SU-DHL-6 (cell line): ENCODE data around the gene CPLX1.

Experiments used
- H2AFZ ChIP-seq: fragments of 200-600 bp; sonication (generic); 2 replicates; pipeline ENCODE4 v1.6.1; 2014; ENCODE audit warnings: low read depth, mild to moderate bottlenecking, moderate library complexity, mixed read lengths, antibody characterized with exemption, low read length; ENCODE audit not compliant: severe bottlenecking
- H3F3A ChIP-seq: fragments of 200-600 bp; shearing (Covaris generic); 2 replicates; pipeline ENCODE4 v1.6.0; 2016; ENCODE audit warnings: antibody characterized with exemption, mild to moderate bottlenecking; ENCODE audit not compliant: insufficient read depth
- H3K27ac ChIP-seq: fragments of 200-600 bp; sonication (generic); 2 replicates; pipeline ENCODE4 v1.5.1; 2016; ENCODE audit warnings: low read depth, mild to moderate bottlenecking, low read length, moderate library complexity, mixed read lengths
- H3K27me3 ChIP-seq: fragments of 200-600 bp; sonication (generic), shearing (Covaris generic); 2 replicates; pipeline ENCODE4 v1.6.0; 2014; ENCODE audit warnings: mild to moderate bottlenecking, low read length
- H3K36me3 ChIP-seq: fragments of 200-600 bp; sonication (generic); 2 replicates; pipeline ENCODE4 v1.6.1; 2014; ENCODE audit warnings: mild to moderate bottlenecking, low read length, mixed read lengths
- H3K4me2 ChIP-seq: fragments of 300-600, 200-600 bp; shearing (Covaris generic), sonication (generic); 2 replicates; pipeline ENCODE4 v1.6.0; 2014; ENCODE audit warnings: low read length, low read depth, mild to moderate bottlenecking; ENCODE audit not compliant: poor library complexity, severe bottlenecking
- H3K4me3 ChIP-seq: fragments of 200-600 bp; sonication (generic); 2 replicates; pipeline ENCODE4 v1.5.1; 2014; ENCODE audit warnings: antibody characterized with exemption, low read length, mild to moderate bottlenecking, mixed read lengths; ENCODE audit not compliant: insufficient read depth, poor library complexity, severe bottlenecking
- H3K79me2 ChIP-seq: fragments of 200-600 bp; sonication (generic); 2 replicates; pipeline ENCODE4 v1.6.1; 2014; ENCODE audit warnings: mild to moderate bottlenecking, low read length, moderate library complexity; ENCODE audit not compliant: insufficient read depth
- H3K9ac ChIP-seq: fragments of 200-600 bp; sonication (generic); 2 replicates; pipeline ENCODE4 v1.7.0; 2014; ENCODE audit warnings: mild to moderate bottlenecking, low read length
- H3K9me2 ChIP-seq: fragments of 200-600 bp; sonication (generic); replicated peaks from 2 replicates; pipeline ENCODE4 v1.6.1; 2014; ENCODE audit warnings: low read length; ENCODE audit not compliant: insufficient read depth
- H3K9me3 ChIP-seq: fragments of 200-600 bp; sonication (generic); 2 replicates; pipeline ENCODE4 v1.6.1; 2014; ENCODE audit warnings: low read length, mixed read lengths; ENCODE audit not compliant: insufficient read depth
- H4K20me1 ChIP-seq: fragments of 200-600 bp; sonication (generic); 2 replicates; pipeline ENCODE4 v1.6.1; 2014; ENCODE audit warnings: low read depth, mild to moderate bottlenecking, antibody characterized with exemption, low read length, moderate library complexity, mixed read lengths
- EZH2phosphoT487 ChIP-seq: fragments of 200-600 bp; sonication (generic), shearing (Covaris generic); conservative IDR thresholded peaks from 2 replicates; pipeline ENCODE4 v1.6.1; 2018; ENCODE audit warnings: mild to moderate bottlenecking, antibody characterized with exemption, low read length, moderate library complexity, mixed read lengths
- TF ChIP-seq, protein P1 (sequence below): fragments of 200-600 bp; sonication (generic); IDR thresholded peaks from one replicate; pipeline ENCODE4 v1.5.1; 2017; ENCODE audit warnings: antibody characterized with exemption, mild to moderate bottlenecking, low read length, moderate library complexity; ENCODE audit not compliant: insufficient read depth, poor library complexity, severe bottlenecking

The CPLX1 gene

DNA sequence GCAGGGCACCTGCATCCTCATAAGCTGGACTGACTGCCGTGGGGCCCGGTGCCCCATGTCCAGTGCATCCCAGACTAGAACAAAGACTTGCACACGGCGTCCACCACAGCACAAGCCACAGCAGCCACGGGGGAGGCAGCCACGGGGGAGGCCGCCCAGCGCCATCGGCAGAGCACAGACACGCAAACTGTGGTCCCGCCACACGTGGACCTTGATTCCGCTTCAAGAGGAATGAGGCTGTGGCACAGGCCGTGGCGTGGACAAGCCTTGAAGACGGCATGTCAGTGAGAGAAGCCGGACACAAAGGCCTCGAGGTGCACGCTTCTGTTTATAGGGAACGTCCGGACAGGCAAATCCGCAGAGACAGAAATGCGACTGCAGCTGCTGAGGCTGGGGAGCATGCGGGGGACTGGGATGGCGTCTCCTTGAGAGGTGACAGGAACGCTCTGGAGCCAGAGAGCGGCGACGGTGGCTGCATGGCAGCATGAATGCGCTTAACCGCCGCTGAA is 10.1 kb upstream of the CPLX1 start:
- Histone ChIP-seq H3F3A (peaks cover 12% of the 10 kb centered on the region; the same call in 1 of the 2 replicates), H3K27ac (no peak overlapping the region), H3K27me3 (no peaks in the 10 kb centered on the region), H3K9me2 (no peaks in the 10 kb centered on the region), H3K9me3 (no peaks in the 10 kb centered on the region), H2AFZ (no peak overlapping the region), H3K9ac (no peak overlapping the region), H4K20me1 (no peaks in the 10 kb centered on the region), H3K4me2 (no peak overlapping the region), H3K4me3 (no peak overlapping the region), H3K79me2 (no peaks in the 10 kb centered on the region), H3K36me3 (peaks cover 6% of the 10 kb centered on the region; the same call in 1 of the 2 replicates)
- TF ChIP-seq EZH2phosphoT487, result no peak
- TF ChIP-seq, protein P1, sequence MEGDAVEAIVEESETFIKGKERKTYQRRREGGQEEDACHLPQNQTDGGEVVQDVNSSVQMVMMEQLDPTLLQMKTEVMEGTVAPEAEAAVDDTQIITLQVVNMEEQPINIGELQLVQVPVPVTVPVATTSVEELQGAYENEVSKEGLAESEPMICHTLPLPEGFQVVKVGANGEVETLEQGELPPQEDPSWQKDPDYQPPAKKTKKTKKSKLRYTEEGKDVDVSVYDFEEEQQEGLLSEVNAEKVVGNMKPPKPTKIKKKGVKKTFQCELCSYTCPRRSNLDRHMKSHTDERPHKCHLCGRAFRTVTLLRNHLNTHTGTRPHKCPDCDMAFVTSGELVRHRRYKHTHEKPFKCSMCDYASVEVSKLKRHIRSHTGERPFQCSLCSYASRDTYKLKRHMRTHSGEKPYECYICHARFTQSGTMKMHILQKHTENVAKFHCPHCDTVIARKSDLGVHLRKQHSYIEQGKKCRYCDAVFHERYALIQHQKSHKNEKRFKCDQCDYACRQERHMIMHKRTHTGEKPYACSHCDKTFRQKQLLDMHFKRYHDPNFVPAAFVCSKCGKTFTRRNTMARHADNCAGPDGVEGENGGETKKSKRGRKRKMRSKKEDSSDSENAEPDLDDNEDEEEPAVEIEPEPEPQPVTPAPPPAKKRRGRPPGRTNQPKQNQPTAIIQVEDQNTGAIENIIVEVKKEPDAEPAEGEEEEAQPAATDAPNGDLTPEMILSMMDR, result no peak

DNA sequence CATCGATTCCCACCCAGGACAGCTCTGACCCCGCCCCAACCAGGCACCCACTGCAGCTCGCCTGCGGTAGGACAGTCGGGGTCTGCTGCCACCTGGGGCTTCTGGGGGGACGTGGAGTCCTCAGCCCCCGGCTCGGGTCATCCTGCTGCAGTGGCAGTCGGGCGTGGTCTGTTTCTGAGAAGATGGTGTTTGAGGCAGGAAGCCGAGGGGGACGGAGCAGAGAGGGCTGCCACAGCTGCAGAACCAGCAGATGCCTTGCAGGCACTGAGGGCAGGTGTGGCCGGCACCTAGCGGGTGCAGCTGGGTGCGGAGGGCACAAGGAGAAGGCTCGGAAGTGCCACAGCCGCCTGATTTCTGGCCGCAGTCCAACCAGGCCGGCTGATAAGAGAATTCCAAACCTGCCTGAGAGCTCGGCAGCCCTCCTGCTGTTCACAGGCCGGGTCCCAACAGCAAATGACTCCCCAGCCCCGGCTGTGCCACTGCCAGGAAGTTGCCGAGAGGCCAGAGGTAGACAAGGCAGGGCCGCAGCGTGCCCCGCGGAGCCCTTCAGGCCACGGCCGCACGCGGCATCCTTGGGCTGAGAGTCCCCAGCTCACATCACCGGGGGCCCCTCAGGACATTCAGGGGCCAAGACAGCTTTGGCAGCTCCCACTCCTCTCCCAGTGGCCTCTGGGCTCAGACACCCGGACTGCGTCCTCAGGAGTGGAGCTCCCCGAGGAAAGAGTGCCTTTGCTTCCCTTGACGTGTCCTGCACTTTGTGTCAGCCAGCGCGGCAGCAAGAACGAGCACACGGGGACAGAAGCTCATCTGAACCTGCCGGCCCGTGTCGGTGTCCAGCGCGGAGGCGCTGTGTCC is 9.4 kb upstream of the CPLX1 start:
- H3K9me2 ChIP-seq, result no peaks in the 10 kb centered on the region
- no peak overlapping the region for H3K4me3 ChIP-seq
- H3K36me3 ChIP-seq, result no peaks in the 10 kb centered on the region
- H3K79me2 ChIP-seq, result no peaks in the 10 kb centered on the region
- no peak overlapping the region for H2AFZ ChIP-seq
- H3K9ac ChIP-seq, result no peak overlapping the region
- H3K27ac ChIP-seq, result no peak overlapping the region
- H3K27me3 ChIP-seq, result no peaks in the 10 kb centered on the region
- no peaks in the 10 kb centered on the region for H4K20me1 ChIP-seq
- H3F3A ChIP-seq, result peaks cover 7% of the 10 kb centered on the region; the same call in 1 of the 2 replicates
- no peak overlapping the region for H3K4me2 ChIP-seq
- H3K9me3 ChIP-seq, result no peaks in the 10 kb centered on the region
- TF ChIP-seq EZH2phosphoT487, result no peak
- TF ChIP-seq, protein P1, result no peak

DNA sequence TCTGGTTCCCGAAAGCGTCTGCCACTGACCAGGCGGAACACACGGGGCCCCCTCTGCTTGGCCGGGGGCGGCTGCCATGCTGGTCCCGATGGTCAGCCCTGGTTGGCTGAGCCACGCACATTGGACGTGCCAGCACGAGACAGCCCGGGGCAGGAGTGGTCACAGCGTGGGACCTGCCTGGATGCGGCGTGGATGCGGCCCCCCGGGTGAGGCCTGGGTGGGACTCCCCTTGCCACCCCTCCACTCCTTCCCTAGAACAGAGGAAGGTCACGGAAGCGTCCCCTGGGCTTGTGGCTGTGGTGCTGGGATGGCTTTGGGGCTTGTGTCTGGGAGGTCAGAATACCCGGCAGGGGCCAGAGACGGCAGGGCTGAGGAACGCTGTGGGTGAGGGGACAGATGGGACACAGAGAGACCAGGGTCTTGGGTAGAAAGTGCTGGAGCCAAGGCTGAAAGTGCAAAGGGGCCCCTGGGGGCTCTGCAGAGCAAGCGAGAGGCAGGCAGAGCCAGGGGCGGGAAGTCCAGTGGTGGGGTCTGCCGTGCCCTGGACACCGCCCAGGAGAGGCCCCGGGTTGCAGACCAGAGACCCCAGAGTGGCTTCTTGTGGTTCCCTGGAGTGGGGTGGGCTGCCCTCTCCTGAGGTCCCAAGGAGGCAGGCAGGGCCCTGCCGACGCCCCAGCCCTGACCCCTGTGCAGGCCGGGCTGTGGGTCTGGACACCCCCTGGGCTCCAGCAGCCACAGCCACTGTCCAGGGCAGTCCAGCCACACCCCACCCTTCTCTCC is 8.6 kb upstream of the CPLX1 start:
- H3K4me2 ChIP-seq, result no peak overlapping the region
- 0 out of 2 replicates have a peak, but pooled peaks cover 3% of the 10 kb centered on the region for H3F3A ChIP-seq
- no peak overlapping the region for H2AFZ ChIP-seq
- no peaks in the 10 kb centered on the region for H3K36me3 ChIP-seq
- no peaks in the 10 kb centered on the region for H3K27me3 ChIP-seq
- H3K9me3 ChIP-seq, result no peaks in the 10 kb centered on the region
- H4K20me1 ChIP-seq, result no peaks in the 10 kb centered on the region
- H3K79me2 ChIP-seq, result no peaks in the 10 kb centered on the region
- TF ChIP-seq, protein P1, result no peak
- TF ChIP-seq EZH2phosphoT487, result no peak
- H3K9me2 ChIP-seq, result no peaks in the 10 kb centered on the region
- H3K9ac ChIP-seq, result no peak overlapping the region
- H3K4me3 ChIP-seq, result no peak overlapping the region
- no peak overlapping the region for H3K27ac ChIP-seq
